ENCODE measurements around the gene AQP7.

AQP7 gene

GRCh38 chr9:33445389-33446239 lies 43.2 kb upstream of the AQP7 start:
- TF ChIP-seq CTCF (IDR thresholded peaks at IDR 0.05; ENCODE audit: borderline replicate concordance, insufficient read depth, low read depth, low read length) = no peak

GRCh38 chr9:33443464-33444154 lies 41.2 kb upstream of the AQP7 start:
- no peak overlapping the region for H3K4me3 ChIP-seq (ENCODE audit: low read depth, low read length)
- TF ChIP-seq CTCF (IDR thresholded peaks at IDR 0.05; ENCODE audit: borderline replicate concordance, insufficient read depth, low read depth, low read length) = no peak

More at GRCh38 chr9:33445389-33446239, 43.2 kb upstream of the AQP7 start:
- H3K4me3 ChIP-seq (ENCODE audit: low read depth, low read length) = no peak overlapping the region

GRCh38 chr9:33443047-33443446 lies 40.7 kb upstream of the AQP7 start:
- TF ChIP-seq CTCF (IDR thresholded peaks at IDR 0.05; ENCODE audit: borderline replicate concordance, insufficient read depth, low read depth, low read length) = no peak
- no peak overlapping the region for H3K4me3 ChIP-seq (ENCODE audit: low read depth, low read length)

- no peak for TF ChIP-seq CTCF (IDR thresholded peaks at IDR 0.05; ENCODE audit: borderline replicate concordance, insufficient read depth, low read depth, low read length)
- no peak overlapping the region for H3K4me3 ChIP-seq (ENCODE audit: low read depth, low read length)
Observed at GRCh38 chr9:33442125-33442524, 39.8 kb upstream of the AQP7 start.

- no peak overlapping the region for H3K4me3 ChIP-seq (ENCODE audit: low read depth, low read length)
- TF ChIP-seq CTCF (IDR thresholded peaks at IDR 0.05; ENCODE audit: borderline replicate concordance, insufficient read depth, low read depth, low read length) = no peak
Observed at GRCh38 chr9:33440609-33441008, 38.2 kb upstream of the AQP7 start.

- no peak for TF ChIP-seq CTCF (IDR thresholded peaks at IDR 0.05; ENCODE audit: borderline replicate concordance, insufficient read depth, low read depth, low read length)
- H3K4me3 ChIP-seq (ENCODE audit: low read depth, low read length) = no peak overlapping the region
Observed at GRCh38 chr9:33440204-33440603, 37.8 kb upstream of the AQP7 start.
